Measurements from ENCODE around the gene ATRN.
A peak's percentile ranks its signal among the peaks of the same experiment; 100 is the strongest.
"Not testable (repeated sequence)": the region's sequence is repeated elsewhere in the genome, so short reads cannot be mapped to it uniquely, and the experiment has no call there.

Gene ATRN

GRCh38 chr20:3576363-3576762 lies 105.5 kb downstream of the ATRN start:
- DNase-seq: no peak

- no peak for DNase-seq
Observed at GRCh38 chr20:3577366-3577765, 106.5 kb downstream of the ATRN start.

- no peak for DNase-seq
Observed at GRCh38 chr20:3580412-3580811, 109.6 kb downstream of the ATRN start.

DNA sequence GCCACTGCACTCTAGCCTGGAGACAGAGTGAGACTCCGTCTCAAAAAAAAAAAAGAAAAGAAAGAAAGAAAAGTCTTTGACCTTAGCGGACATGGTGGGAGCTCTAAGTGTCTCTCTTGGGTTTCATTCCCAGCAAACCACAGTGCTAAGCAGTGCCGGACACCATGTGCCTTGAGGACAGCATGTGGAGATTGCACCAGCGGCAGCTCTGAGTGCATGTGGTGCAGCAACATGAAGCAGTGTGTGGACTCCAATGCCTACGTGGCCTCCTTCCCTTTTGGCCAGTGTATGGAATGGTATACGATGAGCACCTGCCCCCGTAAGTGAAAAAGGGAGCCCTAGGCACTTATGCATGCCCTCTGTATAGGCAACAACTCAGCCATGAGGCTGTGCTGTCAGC lies 112.9 kb downstream of the ATRN start:
- no peak for DNase-seq

GRCh38 chr20:3586093-3586492 lies 115.3 kb downstream of the ATRN start:
- no peak for DNase-seq

GRCh38 chr20:3590164-3590563 lies 119.3 kb downstream of the ATRN start:
- DNase-seq: no peak

GRCh38 chr20:3592931-3593330 lies 122.1 kb downstream of the ATRN start:
- DNase-seq: no peak

DNA sequence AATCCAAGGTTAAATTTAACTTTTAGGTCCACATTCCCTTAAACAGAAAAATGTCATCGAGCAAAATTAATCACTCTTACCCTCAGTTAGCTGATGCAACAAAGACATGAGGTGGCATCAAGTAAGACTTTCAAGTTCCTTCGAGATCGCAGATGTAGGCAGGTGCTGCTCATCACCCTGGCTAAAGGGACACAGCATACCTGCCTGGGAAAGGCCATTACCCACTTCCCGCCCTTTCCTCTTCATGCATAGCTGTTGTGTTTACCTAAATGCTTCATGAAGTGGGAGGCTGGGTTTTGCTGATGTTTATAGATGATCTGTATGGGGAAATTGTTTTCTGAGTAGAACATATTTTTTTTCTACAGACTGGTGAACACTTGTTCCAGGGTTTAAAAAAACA lies 124.7 kb downstream of the ATRN start:
- peak; percentile 60 for DNase-seq

- DNase-seq: no peak
Observed at GRCh38 chr20:3603108-3603507, 132.3 kb downstream of the ATRN start.

GRCh38 chr20:3605386-3605886 lies 134.6 kb downstream of the ATRN start:
- not testable (repeated sequence) for DNase-seq

GRCh38 chr20:3606021-3606420 lies 135.2 kb downstream of the ATRN start:
- no peak for DNase-seq

DNA sequence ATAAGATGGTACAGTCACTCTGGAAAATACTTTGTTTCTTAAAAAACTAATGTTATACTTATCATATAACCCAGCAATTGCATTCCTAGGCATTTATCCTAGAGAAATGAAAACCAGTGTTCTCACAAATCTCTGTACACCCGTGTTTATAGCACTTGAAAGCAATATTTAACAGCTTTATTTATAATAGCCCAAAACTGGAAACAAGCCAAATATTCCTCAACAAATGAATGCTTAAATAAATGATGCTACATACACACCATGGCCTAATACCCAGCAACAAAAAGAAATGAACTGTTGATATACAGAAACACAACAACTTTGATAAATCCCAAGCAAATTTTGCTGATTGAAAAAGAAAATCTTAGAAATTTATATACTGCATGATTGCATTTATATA lies 141.1 kb downstream of the ATRN start:
- no peak for DNase-seq

DNA sequence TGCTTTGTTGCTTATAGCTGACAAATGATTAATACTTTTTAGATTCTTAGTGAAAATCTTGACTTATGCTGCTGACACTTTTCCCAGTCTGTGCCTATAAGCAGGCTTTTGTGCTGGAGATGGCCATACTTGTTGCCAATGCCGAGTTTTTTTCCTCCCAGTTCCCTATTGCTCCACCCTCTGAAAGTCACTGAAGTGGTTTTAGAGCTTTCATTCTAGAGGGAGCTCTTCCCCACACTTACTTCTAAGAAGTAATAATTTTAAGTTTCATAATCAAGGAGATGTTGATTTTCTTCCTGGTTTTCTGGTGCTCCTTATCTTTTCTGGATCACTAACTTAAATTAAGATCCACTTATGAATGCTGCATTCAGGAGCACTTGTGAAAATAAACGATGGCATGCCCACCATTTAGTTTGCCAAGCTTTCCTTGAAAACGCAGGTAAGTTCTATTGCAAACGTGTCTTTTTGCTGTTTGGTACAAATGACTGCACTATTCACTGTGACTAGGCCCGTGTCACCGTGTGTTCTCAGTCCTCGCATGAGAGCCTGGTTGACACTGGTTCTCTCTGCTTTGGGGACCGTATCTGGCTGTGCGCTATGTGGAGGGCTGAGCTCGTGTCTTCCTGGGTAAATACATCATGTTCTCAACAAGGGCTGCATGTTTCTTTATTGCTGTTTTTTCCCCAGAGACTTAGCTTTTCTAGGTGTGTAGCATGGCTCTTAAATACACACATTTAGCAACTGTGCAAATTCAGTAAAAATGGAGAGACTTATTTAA lies 142.2 kb downstream of the ATRN start:
- no peak for DNase-seq

DNA sequence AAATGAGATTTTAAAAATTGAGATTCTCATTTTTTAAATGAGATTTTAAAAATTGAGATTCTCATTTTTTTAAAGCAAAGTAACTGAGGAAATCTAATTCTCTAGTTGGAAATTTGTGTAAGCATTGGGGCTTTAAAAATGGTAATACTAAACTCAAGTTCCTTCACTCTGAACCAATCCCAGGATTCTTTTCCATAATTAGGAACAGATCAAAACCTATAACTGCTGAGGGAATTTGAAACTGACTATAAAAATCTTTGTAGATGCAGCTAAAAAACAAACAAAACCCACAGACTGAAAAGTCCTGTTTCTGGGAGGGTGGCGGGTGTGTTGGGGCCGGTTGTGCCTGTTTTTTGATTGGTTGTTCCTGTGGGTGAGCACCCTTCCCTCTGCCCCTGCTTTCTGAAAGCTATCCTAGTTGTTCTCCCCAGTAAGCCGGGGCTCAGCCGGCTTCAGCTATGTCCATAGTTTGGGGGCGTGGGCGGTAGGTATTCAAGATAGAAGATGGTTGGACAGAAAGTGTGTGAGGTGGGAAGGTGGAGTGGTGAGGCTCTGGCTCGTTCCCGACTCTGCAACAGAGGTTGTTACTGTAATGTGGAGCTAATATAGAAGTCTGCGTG lies 143.1 kb downstream of the ATRN start:
- no peak for DNase-seq

- DNase-seq: no peak
Observed at GRCh38 chr20:3614466-3614865, 143.6 kb downstream of the ATRN start.

- not testable (repeated sequence) for DNase-seq
Observed at GRCh38 chr20:3615171-3615840, 144.5 kb downstream of the ATRN start.

GRCh38 chr20:3616250-3616649 lies 145.4 kb downstream of the ATRN start:
- no peak for DNase-seq

- no peak for DNase-seq
Observed at GRCh38 chr20:3621111-3621510, 150.3 kb downstream of the ATRN start.

GRCh38 chr20:3622406-3622805 lies 151.6 kb downstream of the ATRN start:
- no peak for DNase-seq

- DNase-seq: no peak
Observed at GRCh38 chr20:3627476-3627875, 156.7 kb downstream of the ATRN start.

GRCh38 chr20:3628502-3629314 lies 157.9 kb downstream of the ATRN start:
- no peak for DNase-seq

DNA sequence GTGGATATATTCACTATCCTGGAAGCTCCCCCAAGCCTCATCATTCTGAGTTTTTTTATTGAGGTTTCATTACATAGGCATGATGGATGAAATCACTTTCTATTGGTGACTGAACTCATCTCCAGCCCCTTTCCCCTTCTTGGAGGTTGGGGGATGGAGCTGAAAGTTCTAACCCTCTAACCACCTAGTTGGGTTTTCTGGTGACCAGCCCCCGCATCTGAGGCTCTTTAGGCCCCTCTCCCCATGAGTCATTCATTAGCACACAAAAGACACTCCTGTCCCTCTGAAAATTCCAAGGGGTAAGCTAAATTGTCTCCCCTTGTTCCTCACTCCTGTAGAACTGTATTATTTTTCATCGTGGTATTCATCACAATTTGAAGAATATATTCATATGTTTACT lies 159.1 kb downstream of the ATRN start:
- no peak for DNase-seq

DNA sequence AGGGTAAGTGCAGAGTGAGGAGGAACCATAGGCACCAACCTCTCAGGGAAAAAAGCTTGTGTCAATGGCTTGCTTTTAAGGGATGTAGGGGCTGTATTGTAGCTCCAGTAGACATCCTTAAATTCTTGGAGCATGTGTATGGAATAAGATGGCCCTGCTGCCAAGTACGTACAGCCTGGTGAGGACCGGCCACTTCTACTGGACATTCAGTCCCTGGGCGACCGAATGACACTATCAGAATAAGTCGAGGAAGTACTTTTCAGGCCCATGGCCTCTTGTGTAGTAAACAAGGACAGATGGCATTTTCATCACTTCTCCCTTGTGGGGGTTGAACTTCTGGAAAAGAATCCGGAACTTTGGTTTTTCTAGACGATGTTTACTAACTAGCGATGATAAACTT lies 159.6 kb downstream of the ATRN start:
- DNase-seq: no peak

Measured in NCI-H774 (cell line).